Stimulated activated CD4-positive, alpha-beta T cell treated with anti-CD3 and anti-CD28 coated beads, Interleukin-4, amount 100 ng/mL, for 24 hours (primary cell): ENCODE data around the gene TRIM38.
A peak's percentile ranks its signal among the peaks of the same experiment; 100 is the strongest.
"Not testable (repeated sequence)": the region's sequence is repeated elsewhere in the genome, so short reads cannot be mapped to it uniquely, and the experiment has no call there.

Experiments
- DNase-seq: peaks from one replicate; pipeline ENCODE4 v3.0.0-alpha.2; 2020

The TRIM38 gene

GRCh38 chr6:25962149-25963127 lies at the start of gene TRIM38:
TRIM38 (plus strand) TSS chr6:25962802; CDS start chr6:25966523, 3,721 bp downstream.
- peak; percentile 81 for DNase-seq

- DNase-seq = no peak
Observed at GRCh38 chr6:25913741-25914140, 48.9 kb upstream of the TRIM38 start.

GRCh38 chr6:25916330-25916729 lies 46.3 kb upstream of the TRIM38 start:
- DNase-seq = no peak

- no peak for DNase-seq
Observed at GRCh38 chr6:25916789-25917490, 45.7 kb upstream of the TRIM38 start.

- DNase-seq = peak; percentile 11
Observed at GRCh38 chr6:25918083-25918683, 44.4 kb upstream of the TRIM38 start.

- DNase-seq = no peak
Observed at GRCh38 chr6:25919657-25920056, 42.9 kb upstream of the TRIM38 start.

- DNase-seq = no peak
Observed at GRCh38 chr6:25921525-25922203, 40.9 kb upstream of the TRIM38 start.

GRCh38 chr6:25922301-25922700 lies 40.3 kb upstream of the TRIM38 start:
- no peak for DNase-seq

- no peak for DNase-seq
Observed at GRCh38 chr6:25925876-25926275, 36.7 kb upstream of the TRIM38 start.

GRCh38 chr6:25927178-25927577 lies 35.4 kb upstream of the TRIM38 start:
- no peak for DNase-seq

- DNase-seq = no peak
Observed at GRCh38 chr6:25927756-25928216, 34.8 kb upstream of the TRIM38 start.

- DNase-seq = no peak
Observed at GRCh38 chr6:25928562-25929324, 33.9 kb upstream of the TRIM38 start.

GRCh38 chr6:25929785-25930184 lies 32.8 kb upstream of the TRIM38 start:
- not testable (repeated sequence) for DNase-seq

GRCh38 chr6:25930532-25931410 lies 31.8 kb upstream of the TRIM38 start, which contains the start of gene SLC17A2:
SLC17A2 (minus strand) TSS chr6:25930691; CDS start chr6:25925796, 4,895 bp downstream.
- DNase-seq = no peak

- DNase-seq = no peak
Observed at GRCh38 chr6:25931411-25931709, 31.2 kb upstream of the TRIM38 start.

- DNase-seq = no peak
Observed at GRCh38 chr6:25934156-25934555, 28.4 kb upstream of the TRIM38 start.

GRCh38 chr6:25934735-25935313 lies 27.8 kb upstream of the TRIM38 start:
- no peak for DNase-seq

GRCh38 chr6:25935953-25936352 lies 26.6 kb upstream of the TRIM38 start:
- DNase-seq = no peak

- DNase-seq = no peak
Observed at GRCh38 chr6:25939593-25939992, 23.0 kb upstream of the TRIM38 start.

GRCh38 chr6:25942561-25943147 lies 19.9 kb upstream of the TRIM38 start:
- DNase-seq = no peak
